AG04449 (cell line): ENCODE results near the gene AIG1.

Experiments used
- CTCF ChIA-PET: fragments of 350-600 bp; formaldehyde crosslinking; extraction: SDS; loops from one replicate; lab custom pipeline; 2021; ENCODE audit warnings: antibody characterized with exemption; lab: Yijun Ruan, JAX
- POLR2A ChIA-PET: fragments of 400-600, 350-600 bp; formaldehyde crosslinking; extraction: SDS; loops from one replicate; lab custom pipeline; 2020; ENCODE audit warnings: antibody characterized with exemption, inconsistent platforms; lab: Yijun Ruan, JAX
- DNase-seq: peaks from one replicate; pipeline ENCODE4 v3.0.0-alpha.2; 2010; ENCODE audit warnings: low read depth, low spot score
- H3K4me3 ChIP-seq: 2 replicates; pipeline ENCODE4 v1.5.1; 2011; ENCODE audit warnings: low read depth, mild to moderate bottlenecking, control low read depth, low read length
- CTCF ChIP-seq: IDR thresholded peaks from one replicate; pipeline ENCODE4 v1.5.1; 2011; ENCODE audit warnings: mild to moderate bottlenecking, moderate library complexity, low read length, control low read depth, inconsistent platforms; ENCODE audit not compliant: insufficient read depth; ENCODE audit errors: missing control alignments

AIG1 gene

GRCh38 chr6:143363299-143363698 lies 302.6 kb downstream of the AIG1 start:
- no peak for TF ChIP-seq CTCF
- ChIA-PET CTCF (no interaction called here), POLR2A (no interaction called here)
- DNase-seq: no peak
- H3K4me3 ChIP-seq: no peak overlapping the region

GRCh38 chr6:143368426-143368825 lies 307.7 kb downstream of the AIG1 start:
- no peak overlapping the region for H3K4me3 ChIP-seq
- CTCF ChIA-PET: interaction anchor here (1.9 kb wide), 1 partner anchor 12 kb away, joined by 5 read pairs; no protein-coding TSS in a partner anchor
- no peak for TF ChIP-seq CTCF
- POLR2A ChIA-PET: no interaction called here
- DNase-seq: no peak

- H3K4me3 ChIP-seq: no peak overlapping the region
- no peak for TF ChIP-seq CTCF
- ChIA-PET POLR2A (interaction anchor here (0.6 kb wide), 1 partner anchor 125 kb away, joined by 3 read pairs; no protein-coding TSS in a partner anchor), CTCF (interaction anchor here (1.2 to 1.4 kb wide), 2 partner anchors 11 to 12 kb away, joined by 3 read pairs; no protein-coding TSS in a partner anchor)
- no peak for DNase-seq
Observed at GRCh38 chr6:143369971-143370370, 309.3 kb downstream of the AIG1 start.

- no peak for DNase-seq
- POLR2A ChIA-PET: no interaction called here
- H3K4me3 ChIP-seq: no peak overlapping the region
- TF ChIP-seq CTCF: no peak
- CTCF ChIA-PET: interaction anchor here (1.4 kb wide), 1 partner anchor 10 kb away, joined by 3 read pairs; no protein-coding TSS in a partner anchor
Observed at GRCh38 chr6:143370812-143371370, 310.2 kb downstream of the AIG1 start.

GRCh38 chr6:143372199-143372882 lies 311.7 kb downstream of the AIG1 start:
- no peak for TF ChIP-seq CTCF
- H3K4me3 ChIP-seq: no peak overlapping the region
- POLR2A ChIA-PET: no interaction called here
- CTCF ChIA-PET: no interaction called here
- no peak for DNase-seq

- CTCF ChIA-PET: no interaction called here
Observed at GRCh38 chr6:143374014-143374413, 313.3 kb downstream of the AIG1 start.

More at GRCh38 chr6:143374014-143374413, 313.3 kb downstream of the AIG1 start:
- no peak overlapping the region for H3K4me3 ChIP-seq
- DNase-seq: no peak
- no peak for TF ChIP-seq CTCF
- POLR2A ChIA-PET: no interaction called here
